Mucosa of descending colon (tissue), 3 donors: ENCODE measurements around the gene FA2H. TPM values are rescaled to one million over a fixed set of nuclear protein-coding genes. Genes with fewer than 3 reads are reported as not detected.

ENCODE experiments used
- ATAC-seq: fragments of 200-7000 bp; cut with Tn5 transposase; one replicate; pipeline ENCODE4 v1.9.1; 2020; ENCODE audit warnings: mild to moderate bottlenecking, moderate library complexity
- DNase-seq, 3 donors: peaks; one replicate each; pipeline ENCODE4 v3.0.0-alpha.2; 2020
- H3K36me3 ChIP-seq: fragments of 200-600 bp; one replicate; pipeline ENCODE4 v1.8.0; 2021; ENCODE audit warnings: low read depth, mild to moderate bottlenecking
- H3K4me1 ChIP-seq: fragments of 200-600 bp; one replicate; pipeline ENCODE4 v1.8.0; 2021; ENCODE audit warnings: low read depth, mild to moderate bottlenecking
- H3K4me3 ChIP-seq: fragments of 200-600 bp; one replicate; pipeline ENCODE4 v1.8.0; 2021; ENCODE audit warnings: mild to moderate bottlenecking
- H3K9me3 ChIP-seq: fragments of 200-600 bp; one replicate; pipeline ENCODE4 v1.8.0; 2021; ENCODE audit warnings: mild to moderate bottlenecking
- intact Hi-C, 2 donors: fragments of 100-400 bp; cut with DNase I in 1 of 2; cut with micrococcal nuclease in 1 of 2; formaldehyde crosslinking; loops; one replicate each; pipeline versions ENCODE4 v1.11.0 to v1.11.1; 2022; cut with DNase I, micrococcal nuclease
- total RNA-seq, 3 donors: library from RNA; stranded (reverse); fragmentation: NEBNext Ultra II Directional in 2 of 3; extraction: Animal tissue kit (Norgen Biotek cat#: 25700) in 2 of 3; gene quantifications; one replicate each; pipeline versions ENCODE4 v1.2.1 to v1.2.4, GENCODE V29; 2021 to 2023
- TF ChIP-seq, protein P1 (sequence below): fragments of 200-600 bp; IDR thresholded peaks from one replicate; pipeline ENCODE4 v1.8.0; 2022; ENCODE audit warnings: antibody characterized with exemption, mild to moderate bottlenecking
- donor health status: DM: no; HTN: no; CAD: no; lungs with moderate emphysema.
- donor health status: DM: no; HTN: no; CAD: no.
- donor health status: DM: no; HTN: yes; CAD: no.

FA2H gene
- total RNA-seq, 3 donors from 2014 or later, result 17.3 to 60.0 (median 44.0) TPM

DNA sequence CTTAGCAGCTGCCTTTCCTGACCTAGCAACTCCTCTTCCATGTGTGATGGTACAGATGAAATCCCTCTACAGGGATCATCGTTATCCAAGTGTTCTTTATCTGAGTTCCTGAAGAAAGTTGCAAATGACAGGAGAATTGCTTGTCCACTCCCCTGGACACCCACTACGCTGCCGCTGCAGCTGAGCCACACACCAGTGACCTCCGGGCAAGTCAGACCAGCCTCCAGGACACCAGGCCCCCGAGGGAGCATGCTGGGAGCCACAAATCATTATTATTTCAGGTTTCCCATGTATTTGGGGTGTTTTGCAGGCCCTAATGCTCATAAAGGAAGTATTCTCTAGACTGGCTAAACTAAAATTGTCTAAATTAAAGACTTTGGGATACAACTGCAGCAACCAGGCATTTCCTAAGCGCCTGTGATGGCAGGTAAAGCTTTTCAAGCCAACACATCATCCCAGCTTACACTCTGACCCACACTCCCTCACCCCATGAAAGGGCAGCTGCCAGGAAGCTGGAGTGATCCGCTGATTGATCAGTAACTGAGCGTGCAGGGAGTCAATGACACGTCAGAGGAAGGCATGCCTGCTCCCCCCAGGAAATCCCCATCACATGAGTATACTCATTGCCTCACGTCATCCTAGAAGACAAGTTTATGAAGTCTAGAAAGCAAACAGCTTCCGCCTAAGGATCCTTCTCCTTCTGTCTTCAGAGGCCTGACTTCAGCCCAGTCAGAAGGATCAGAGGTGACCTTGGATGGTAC is 14.4 kb downstream of the FA2H start:
- intact Hi-C loops, result no loop called here
- ATAC-seq, result peak; percentile 56
- TF ChIP-seq, protein P1, sequence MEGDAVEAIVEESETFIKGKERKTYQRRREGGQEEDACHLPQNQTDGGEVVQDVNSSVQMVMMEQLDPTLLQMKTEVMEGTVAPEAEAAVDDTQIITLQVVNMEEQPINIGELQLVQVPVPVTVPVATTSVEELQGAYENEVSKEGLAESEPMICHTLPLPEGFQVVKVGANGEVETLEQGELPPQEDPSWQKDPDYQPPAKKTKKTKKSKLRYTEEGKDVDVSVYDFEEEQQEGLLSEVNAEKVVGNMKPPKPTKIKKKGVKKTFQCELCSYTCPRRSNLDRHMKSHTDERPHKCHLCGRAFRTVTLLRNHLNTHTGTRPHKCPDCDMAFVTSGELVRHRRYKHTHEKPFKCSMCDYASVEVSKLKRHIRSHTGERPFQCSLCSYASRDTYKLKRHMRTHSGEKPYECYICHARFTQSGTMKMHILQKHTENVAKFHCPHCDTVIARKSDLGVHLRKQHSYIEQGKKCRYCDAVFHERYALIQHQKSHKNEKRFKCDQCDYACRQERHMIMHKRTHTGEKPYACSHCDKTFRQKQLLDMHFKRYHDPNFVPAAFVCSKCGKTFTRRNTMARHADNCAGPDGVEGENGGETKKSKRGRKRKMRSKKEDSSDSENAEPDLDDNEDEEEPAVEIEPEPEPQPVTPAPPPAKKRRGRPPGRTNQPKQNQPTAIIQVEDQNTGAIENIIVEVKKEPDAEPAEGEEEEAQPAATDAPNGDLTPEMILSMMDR, result no peak
- H3K4me3 ChIP-seq, result no peak overlapping the region
- no peaks in the 10 kb centered on the region for H3K9me3 ChIP-seq
- peak in 1 of 3 donors; percentile 1 for DNase-seq
- no peaks in the 10 kb centered on the region for H3K36me3 ChIP-seq
- H3K4me1 ChIP-seq, result no peaks in the 10 kb centered on the region

DNA sequence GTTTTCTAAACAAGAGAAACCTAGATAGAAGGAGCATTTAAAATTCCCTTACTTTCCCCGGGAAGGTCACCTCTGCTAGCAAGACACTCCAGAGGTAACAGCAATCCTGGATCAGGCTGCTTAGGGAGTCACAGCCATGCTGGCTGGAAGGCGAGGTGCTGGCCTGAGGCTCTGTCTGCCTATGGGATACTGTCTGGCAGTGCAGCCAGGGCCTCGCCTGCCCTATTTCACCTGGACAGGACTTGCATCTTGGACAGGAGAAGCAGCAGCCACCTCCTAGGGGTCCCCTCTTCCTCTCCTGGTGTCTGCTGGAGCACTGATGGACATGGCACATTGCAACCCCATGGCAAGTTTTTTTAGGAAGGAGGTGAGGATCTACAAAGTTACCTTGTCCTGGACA is 15.1 kb downstream of the FA2H start:
- TF ChIP-seq, protein P1, result no peak
- Histone ChIP-seq H3K4me1 (no peaks in the 10 kb centered on the region), H3K36me3 (no peaks in the 10 kb centered on the region), H3K9me3 (no peaks in the 10 kb centered on the region), H3K4me3 (no peak overlapping the region)
- intact Hi-C loops, result no loop called here
- DNase-seq (peak in 1 of 3 donors; percentile 4), ATAC-seq (peak; percentile 10)

DNA sequence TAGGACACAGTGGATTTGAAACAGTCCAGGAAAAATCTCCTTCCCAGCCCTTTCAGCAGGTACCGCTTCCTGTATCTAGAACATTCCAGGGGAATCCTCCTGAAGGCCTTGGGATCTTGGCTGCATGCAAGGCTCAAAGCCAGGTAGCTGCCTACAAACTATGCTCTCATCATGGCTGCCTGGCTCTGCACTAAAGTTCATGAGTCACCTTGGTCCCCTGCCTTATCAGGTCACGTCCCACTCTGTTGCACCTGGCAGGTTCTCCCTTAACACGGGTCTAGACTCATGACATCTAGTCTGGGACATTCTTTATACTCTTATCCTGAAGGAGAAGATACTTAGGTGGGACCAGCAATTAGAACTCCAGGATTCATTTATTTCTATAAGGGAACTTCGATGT is 15.8 kb downstream of the FA2H start:
- intact Hi-C loops, result no loop called here
- TF ChIP-seq, protein P1, result no peak
- Histone ChIP-seq H3K4me1 (no peaks in the 10 kb centered on the region), H3K36me3 (no peaks in the 10 kb centered on the region), H3K4me3 (no peak overlapping the region), H3K9me3 (no peaks in the 10 kb centered on the region)
- no peak for ATAC-seq
- DNase-seq, result peak in 1 of 3 donors; percentile 7

DNA sequence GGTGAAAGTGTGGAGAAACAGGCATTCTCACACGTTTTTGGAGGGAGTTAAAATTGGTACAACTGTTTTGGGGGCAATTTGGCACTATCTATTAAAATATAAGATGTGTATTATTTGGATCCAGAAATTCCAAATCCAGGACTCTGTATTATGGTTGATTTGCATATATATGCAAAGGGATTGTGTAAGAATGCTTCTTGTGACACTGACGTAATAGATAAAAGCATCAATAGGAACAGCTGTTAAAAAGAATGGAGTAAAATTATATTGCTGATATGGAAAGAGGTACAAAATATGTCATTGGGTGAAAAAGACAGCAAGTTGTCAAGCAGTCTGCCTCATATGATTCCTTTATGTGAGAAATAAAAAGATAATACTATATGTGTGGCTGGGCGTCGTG is 17.3 kb downstream of the FA2H start:
- H3K4me3 ChIP-seq, result no peak overlapping the region
- no peaks in the 10 kb centered on the region for H3K9me3 ChIP-seq
- no peaks in the 10 kb centered on the region for H3K4me1 ChIP-seq
- no peak for DNase-seq
- no peak for ATAC-seq
- TF ChIP-seq, protein P1, result no peak
- no peaks in the 10 kb centered on the region for H3K36me3 ChIP-seq
- intact Hi-C loops, result no loop called here

DNA sequence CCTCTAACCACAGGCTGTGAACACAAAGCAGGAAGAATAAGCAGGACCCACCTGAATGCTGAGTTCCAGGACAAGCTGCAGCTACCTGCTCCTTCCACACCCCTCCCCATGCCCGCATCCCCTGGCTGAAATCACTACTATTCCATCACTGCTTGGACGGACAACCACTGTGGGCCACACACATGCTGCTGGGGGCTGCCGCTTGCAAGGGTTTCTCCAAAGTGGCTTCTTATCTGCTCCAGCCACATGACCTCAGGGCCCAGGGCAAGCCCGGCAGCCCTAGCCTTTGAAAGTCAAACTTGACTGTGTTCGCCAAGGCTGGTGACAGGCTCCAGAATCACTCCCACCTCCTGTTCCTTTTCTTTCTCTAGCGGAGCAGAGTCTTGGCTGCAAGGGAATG is 18.4 kb downstream of the FA2H start:
- DNase-seq (peak in 1 of 3 donors; percentile 8), ATAC-seq (no peak)
- Histone ChIP-seq H3K4me3 (no peak overlapping the region), H3K36me3 (no peaks in the 10 kb centered on the region), H3K9me3 (no peaks in the 10 kb centered on the region), H3K4me1 (no peaks in the 10 kb centered on the region)
- intact Hi-C loops, result no loop called here
- TF ChIP-seq, protein P1, result no peak
